ENCODE data around the gene HDGFL2.

DNA sequence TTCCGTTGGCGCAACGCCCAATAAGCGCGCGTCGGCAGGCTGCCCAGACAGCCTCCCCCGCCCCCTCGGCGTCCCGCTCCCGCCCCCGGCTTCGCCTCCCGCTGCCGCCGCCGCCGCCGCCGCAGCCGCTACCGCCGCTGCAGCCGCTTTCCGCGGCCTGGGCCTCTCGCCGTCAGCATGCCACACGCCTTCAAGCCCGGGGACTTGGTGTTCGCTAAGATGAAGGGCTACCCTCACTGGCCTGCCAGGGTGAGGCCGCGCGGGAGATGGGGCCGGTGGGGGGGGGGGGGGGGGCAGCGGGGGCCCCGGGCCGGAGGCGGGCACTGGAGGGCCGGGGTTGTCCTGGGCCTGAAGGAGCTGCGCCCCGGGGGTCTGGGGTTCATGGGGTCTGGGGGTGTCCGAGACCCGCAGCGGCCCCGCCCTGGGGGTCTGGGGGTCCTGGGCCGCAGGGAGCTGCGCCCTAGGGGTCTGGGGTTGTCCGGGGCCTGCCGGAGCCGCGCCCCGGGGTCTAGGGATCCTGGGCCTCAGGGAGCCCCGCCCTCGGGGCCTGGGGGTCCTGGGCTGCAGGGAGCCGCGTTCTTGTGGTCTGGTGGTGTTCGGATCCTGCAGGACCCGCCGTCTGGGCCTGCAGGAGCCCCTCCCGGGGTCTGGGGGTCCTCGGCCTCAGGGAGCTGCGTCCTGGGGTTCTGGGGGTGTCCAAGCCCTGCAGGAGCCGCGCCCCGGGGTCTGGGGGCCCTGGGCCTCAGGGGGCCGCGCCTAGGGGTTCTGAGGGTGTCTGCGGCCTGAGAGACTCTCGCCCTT is at the start of gene HDGFL2:
- TF ChIP-seq EZH2phosphoT487 (IDR thresholded peaks at IDR 0.05; ENCODE audit: low read length): no peak
- TF ChIP-seq, protein P1, sequence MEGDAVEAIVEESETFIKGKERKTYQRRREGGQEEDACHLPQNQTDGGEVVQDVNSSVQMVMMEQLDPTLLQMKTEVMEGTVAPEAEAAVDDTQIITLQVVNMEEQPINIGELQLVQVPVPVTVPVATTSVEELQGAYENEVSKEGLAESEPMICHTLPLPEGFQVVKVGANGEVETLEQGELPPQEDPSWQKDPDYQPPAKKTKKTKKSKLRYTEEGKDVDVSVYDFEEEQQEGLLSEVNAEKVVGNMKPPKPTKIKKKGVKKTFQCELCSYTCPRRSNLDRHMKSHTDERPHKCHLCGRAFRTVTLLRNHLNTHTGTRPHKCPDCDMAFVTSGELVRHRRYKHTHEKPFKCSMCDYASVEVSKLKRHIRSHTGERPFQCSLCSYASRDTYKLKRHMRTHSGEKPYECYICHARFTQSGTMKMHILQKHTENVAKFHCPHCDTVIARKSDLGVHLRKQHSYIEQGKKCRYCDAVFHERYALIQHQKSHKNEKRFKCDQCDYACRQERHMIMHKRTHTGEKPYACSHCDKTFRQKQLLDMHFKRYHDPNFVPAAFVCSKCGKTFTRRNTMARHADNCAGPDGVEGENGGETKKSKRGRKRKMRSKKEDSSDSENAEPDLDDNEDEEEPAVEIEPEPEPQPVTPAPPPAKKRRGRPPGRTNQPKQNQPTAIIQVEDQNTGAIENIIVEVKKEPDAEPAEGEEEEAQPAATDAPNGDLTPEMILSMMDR (IDR thresholded peaks at IDR 0.05; ENCODE audit: low read length): no peak
